GM12878 (cell line): ENCODE measurements around the gene DERA. TPM values are rescaled to one million over a fixed set of nuclear protein-coding genes. Genes with fewer than 3 reads are reported as not detected.

Experiments
- ATAC-seq: fragments of 200-7000 bp; cut with Tn5 transposase; 3 replicates; pipeline ENCODE4 v1.9.1; 2020; ENCODE audit warnings: mild to moderate bottlenecking, moderate library complexity
- BruUV-seq: library from RNA; stranded (reverse); fragments of 400-500 nt; replicated peaks from 2 replicates; lab custom pipeline; 2021; lab: Mats Ljungman, UMichigan
- CTCF ChIA-PET: fragments of 300-600 bp; sonication (Branson Sonifier 250); formaldehyde crosslinking; extraction: SDS; loops from one replicate; lab custom pipeline; 2021; ENCODE audit warnings: inconsistent platforms; lab: Yijun Ruan, JAX
- POLR2A ChIA-PET: fragments of 350-600 bp; formaldehyde crosslinking; extraction: SDS; loops from one replicate; lab custom pipeline; 2021; ENCODE audit warnings: inconsistent platforms; lab: Charles Lee
- RAD21 ChIA-PET: fragments of 300-600 bp; sonication (Branson Sonifier 250); formaldehyde crosslinking; loops from one replicate; lab custom pipeline; 2023; ENCODE audit warnings: antibody characterized with exemption; ENCODE audit not compliant: unreplicated experiment; lab: Charles Lee
- SMC1A ChIA-PET: fragments of 300-600 bp; sonication (Branson Sonifier 250); formaldehyde crosslinking; loops from one replicate; lab custom pipeline; 2023; ENCODE audit not compliant: unreplicated experiment, uncharacterized antibody; lab: Charles Lee
- DNase-seq: peaks from one replicate; pipeline ENCODE4 v3.0.0-alpha.2; 2011; ENCODE audit warnings: low read depth, low spot score
- FAIRE-seq: peaks from 3 replicates; lab custom pipeline; 2011; peaks lifted over from hg19 to GRCh38; lab: Jason Lieb, UNC
- H2AFZ ChIP-seq: 2 replicates; pipeline ENCODE4 v1.6.0; 2011; ENCODE audit warnings: low read depth, low read length, control low read depth; ENCODE audit not compliant: control insufficient read depth
- H3K27ac ChIP-seq: 2 replicates; pipeline ENCODE4 v1.5.1; 2011; ENCODE audit warnings: control low read depth; ENCODE audit not compliant: control insufficient read depth, insufficient read depth
- H3K27me3 ChIP-seq, 2 experiments: replicated peaks in 1 of 2; 2 replicates each; pipeline versions ENCODE4 v1.6.0 to v1.6.1; 2011; ENCODE audit warnings: low read length in 1 of 2; ENCODE audit not compliant: control insufficient read depth in 2 of 2, insufficient read depth in 2 of 2
- H3K36me3 ChIP-seq, 2 experiments: 2 replicates each; pipeline ENCODE4 v1.5.1; 2011; ENCODE audit warnings: low read length in 1 of 2; ENCODE audit not compliant: control insufficient read depth in 2 of 2, insufficient read depth in 2 of 2
- H3K4me1 ChIP-seq: 2 replicates; pipeline ENCODE4 v1.6.1; 2011; ENCODE audit warnings: mild to moderate bottlenecking, low read length, moderate library complexity, mixed read lengths; ENCODE audit not compliant: control insufficient read depth, insufficient read depth
- H3K4me2 ChIP-seq: 2 replicates; pipeline ENCODE4 v1.6.0; 2011; ENCODE audit warnings: control low read depth; ENCODE audit not compliant: control insufficient read depth, insufficient read depth
- H3K4me3 ChIP-seq: fragments of 200-600 bp; sonication (generic); 2 replicates; pipeline ENCODE4 v1.5.1; 2016
- H3K79me2 ChIP-seq: 2 replicates; pipeline ENCODE4 v1.6.0; 2011; ENCODE audit warnings: low read length; ENCODE audit not compliant: control insufficient read depth, insufficient read depth
- H3K9ac ChIP-seq: 2 replicates; pipeline ENCODE4 v1.8.0; 2011; ENCODE audit warnings: low read length, control low read depth, mixed read lengths; ENCODE audit not compliant: control insufficient read depth, insufficient read depth
- H3K9me3 ChIP-seq: replicated peaks from 3 replicates; pipeline ENCODE4 v1.5.1; 2011; ENCODE audit warnings: mild to moderate bottlenecking, low read length; ENCODE audit not compliant: control insufficient read depth, insufficient read depth
- H4K20me1 ChIP-seq: 2 replicates; pipeline ENCODE4 v1.6.0; 2011; ENCODE audit not compliant: control insufficient read depth, insufficient read depth
- CHD2 ChIP-seq: IDR thresholded peaks from 2 replicates; pipeline ENCODE4 v1.6.1; 2011; ENCODE audit warnings: low read depth, low read length, improper control_type of control experiment, borderline replicate concordance
- NBN ChIP-seq: fragments of 450-650 bp; IDR thresholded peaks from 2 replicates; pipeline ENCODE4 v1.6.1; 2016
- NFYB ChIP-seq: IDR thresholded peaks from 2 replicates; pipeline ENCODE4 v1.6.1; 2011; ENCODE audit warnings: low read depth, mild to moderate bottlenecking, low read length, improper control_type of control experiment, moderate library complexity; ENCODE audit not compliant: insufficient read depth
- POLR2A ChIP-seq: IDR thresholded peaks from 2 replicates; pipeline ENCODE4 v1.6.1; 2011; ENCODE audit warnings: low read depth, mild to moderate bottlenecking, low read length
- POLR2AphosphoS2 ChIP-seq: IDR thresholded peaks from 2 replicates; pipeline ENCODE4 v1.6.1; 2011; ENCODE audit warnings: low read depth, mild to moderate bottlenecking, low read length, improper control_type of control experiment, moderate library complexity
- SREBF2 ChIP-seq: IDR thresholded peaks from 2 replicates; pipeline ENCODE4 v1.6.1; 2012; ENCODE audit warnings: mild to moderate bottlenecking, low read length
- SUZ12 ChIP-seq: fragments of 200-600 bp; sonication (generic); IDR thresholded peaks from one replicate; pipeline ENCODE4 v1.6.1; 2018; ENCODE audit warnings: antibody characterized with exemption, mild to moderate bottlenecking; ENCODE audit not compliant: unreplicated experiment
- ZNF622 ChIP-seq: fragments of 450-650 bp; IDR thresholded peaks from 2 replicates; pipeline ENCODE4 v1.6.1; 2017; ENCODE audit warnings: mild to moderate bottlenecking, inconsistent platforms
- ZZZ3 ChIP-seq: IDR thresholded peaks from 2 replicates; pipeline ENCODE4 v1.6.1; 2011; ENCODE audit warnings: low read depth; ENCODE audit not compliant: control insufficient read depth, insufficient read length
- WGBS: methylation state at CpG from one replicate; pipeline ENCODE4 v1.1.6; 2016; ENCODE audit warnings: low lambda C conversion rate; ENCODE audit not compliant: insufficient replicate concordance, insufficient coverage; ENCODE audit errors: missing lambda C conversion rate; 5-methylcytosine and 5-hydroxymethylcytosine counted together
- in situ Hi-C: fragments of 300-500 bp; cut with MboI; formaldehyde crosslinking; loops from 9 replicates; pipeline ENCODE4 v1.14.3; 2018; ENCODE audit warnings: mixed read lengths
- intact Hi-C: fragments of 100-400 bp; cut with micrococcal nuclease; formaldehyde crosslinking; loops from one replicate; pipeline ENCODE4 v1.14.2; 2022; ENCODE audit not compliant: unreplicated experiment
- polyA plus RNA-seq, 11 experiments: library from polyadenylated mRNA; depleted of rRNA in 4 of 11; unstranded in 6 of 11; stranded (reverse) in 5 of 11; fragments of >200 nt; fragmentation: Nextera tagmentation in 4 of 11; fragmentation: Illumina TruSeq in 1 of 11; extraction: Ambion mirVana in 4 of 11; extraction: Trizol in 1 of 11; gene quantifications; 1 replicate in 1 of 11; 2 replicates in 10 of 11; pipeline versions ENCODE4 v1.2.1 to v1.2.3, GENCODE V29; 2011 to 2016; ENCODE audit warnings: inconsistent platforms in 2 of 11, missing spikeins in 2 of 11, low read depth in 1 of 11
- total RNA-seq, 4 experiments: library from RNA; depleted of rRNA in 3 of 4; stranded (reverse); fragments of >200 nt in 3 of 4; fragmentation: Illumina TruSeq in 1 of 4; extraction: Trizol in 1 of 4; gene quantifications; 2 replicates each; pipeline versions ENCODE4 v1.2.1 to v1.2.3, GENCODE V29; 2013 to 2021
- TF ChIP-seq, protein P1 (sequence below): fragments of 450-650 bp; conservative IDR thresholded peaks from 2 replicates; pipeline ENCODE4 v1.6.1; 2017; ENCODE audit warnings: mild to moderate bottlenecking, moderate library complexity

Gene DERA
- total and polyA plus RNA-seq, 10 of the 15 experiments (the other 5 are each of a cell fraction or from before 2014, with no cell fraction given), result 34.9 to 97.1 (median 40.8) TPM

DNA sequence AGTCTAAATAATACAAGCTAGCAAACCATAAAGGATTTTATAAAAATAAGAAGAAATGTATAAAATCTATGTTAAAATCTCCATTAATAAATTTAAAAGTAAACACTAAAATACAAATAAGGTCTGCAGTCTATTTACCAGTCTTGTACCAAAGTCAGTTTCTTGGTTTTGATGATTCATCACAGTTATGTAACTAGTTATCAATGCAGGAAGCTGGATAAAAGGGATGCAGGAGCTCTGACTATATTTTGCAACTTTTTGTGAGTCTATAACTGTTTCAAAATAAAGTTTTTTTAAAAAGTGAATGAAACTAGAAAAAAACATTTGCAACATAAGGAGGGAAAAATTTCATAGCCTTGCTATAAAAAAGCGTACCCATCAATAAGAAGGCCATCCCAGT, 151.5 kb downstream of the DERA start:
- FAIRE-seq, result no peak
- no peak for ATAC-seq
- ChIA-PET RAD21 (no interaction called here), POLR2A (no interaction called here)
- DNase-seq, result no peak
- Histone ChIP-seq H3K9ac (no peak overlapping the region), H3K4me2 (no peak overlapping the region), H3K4me3 (no peak overlapping the region), H3K27ac (no peak overlapping the region), H3K4me1 (no peaks in the 10 kb centered on the region), H3K27me3 (no peaks in the 10 kb centered on the region), H3K36me3 (no peaks in the 10 kb centered on the region), H4K20me1 (no peaks in the 10 kb centered on the region)
- BruUV-seq, result no TSS peak
- in situ Hi-C loops, result no loop called here
- no peak for TF ChIP-seq POLR2A
- no peak for TF ChIP-seq POLR2AphosphoS2
- TF ChIP-seq, all 136 proteins: peak for 0
- Histone ChIP-seq H2AFZ (no peak overlapping the region), H3K79me2 (no peaks in the 10 kb centered on the region), H3K9me3 (no peaks in the 10 kb centered on the region)
- ChIA-PET CTCF (interaction anchor here (1.0 kb wide), 1 partner anchor 56 kb away, joined by 4 read pairs; no protein-coding TSS in a partner anchor), SMC1A (no interaction called here)
- intact Hi-C loops, result no loop called here
- WGBS, result 27% methylated on average over 1 of the region's 1 CpG

DNA sequence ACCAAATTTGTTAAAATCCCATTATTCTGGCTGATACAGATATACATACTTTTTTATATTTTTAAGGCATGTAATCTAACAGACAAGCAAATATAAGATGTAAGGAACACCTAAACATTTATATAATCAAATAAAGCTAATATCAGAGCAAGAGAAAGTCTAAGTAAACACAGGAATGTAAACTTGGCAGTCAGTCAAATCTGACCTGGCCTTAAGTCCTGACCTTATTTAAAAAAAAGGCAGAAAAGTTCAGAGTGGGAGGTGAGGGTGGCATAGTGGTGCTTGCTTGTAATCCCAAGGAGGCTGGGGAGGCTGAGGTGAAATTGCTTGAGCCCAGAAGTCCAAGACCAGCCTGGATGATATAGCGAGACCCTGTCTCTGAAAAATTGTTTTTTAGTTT, 152.6 kb downstream of the DERA start:
- DNase-seq, result no peak
- in situ Hi-C loops, result no loop called here

More for the DNA sequence above, 152.6 kb downstream of the DERA start:
- H3K4me2 ChIP-seq, result no peak overlapping the region
- ChIA-PET POLR2A (no interaction called here), SMC1A (no interaction called here), RAD21 (no interaction called here), CTCF (no interaction called here)
- H3K9ac ChIP-seq, result no peak overlapping the region
- no peaks in the 10 kb centered on the region for H4K20me1 ChIP-seq
- H3K27me3 ChIP-seq, result no peaks in the 10 kb centered on the region
- BruUV-seq, result no TSS peak
- no peak for ATAC-seq
- no peaks in the 10 kb centered on the region for H3K79me2 ChIP-seq
- H3K27ac ChIP-seq, result no peak overlapping the region
- H2AFZ ChIP-seq, result no peak overlapping the region
- no peak overlapping the region for H3K4me3 ChIP-seq
- no peaks in the 10 kb centered on the region for H3K9me3 ChIP-seq
- no peak for FAIRE-seq
- WGBS, result 69% methylated on average over 1 of the region's 1 CpG
- intact Hi-C loops, result no loop called here
- no peaks in the 10 kb centered on the region for H3K36me3 ChIP-seq
- H3K4me1 ChIP-seq, result no peaks in the 10 kb centered on the region
- TF ChIP-seq NBN (no peak), CHD2 (no peak), ZNF622 (no peak), SREBF2 (no peak), ZZZ3 (no peak), NFYB (no peak), SUZ12 (no peak)
- TF ChIP-seq, protein P1, sequence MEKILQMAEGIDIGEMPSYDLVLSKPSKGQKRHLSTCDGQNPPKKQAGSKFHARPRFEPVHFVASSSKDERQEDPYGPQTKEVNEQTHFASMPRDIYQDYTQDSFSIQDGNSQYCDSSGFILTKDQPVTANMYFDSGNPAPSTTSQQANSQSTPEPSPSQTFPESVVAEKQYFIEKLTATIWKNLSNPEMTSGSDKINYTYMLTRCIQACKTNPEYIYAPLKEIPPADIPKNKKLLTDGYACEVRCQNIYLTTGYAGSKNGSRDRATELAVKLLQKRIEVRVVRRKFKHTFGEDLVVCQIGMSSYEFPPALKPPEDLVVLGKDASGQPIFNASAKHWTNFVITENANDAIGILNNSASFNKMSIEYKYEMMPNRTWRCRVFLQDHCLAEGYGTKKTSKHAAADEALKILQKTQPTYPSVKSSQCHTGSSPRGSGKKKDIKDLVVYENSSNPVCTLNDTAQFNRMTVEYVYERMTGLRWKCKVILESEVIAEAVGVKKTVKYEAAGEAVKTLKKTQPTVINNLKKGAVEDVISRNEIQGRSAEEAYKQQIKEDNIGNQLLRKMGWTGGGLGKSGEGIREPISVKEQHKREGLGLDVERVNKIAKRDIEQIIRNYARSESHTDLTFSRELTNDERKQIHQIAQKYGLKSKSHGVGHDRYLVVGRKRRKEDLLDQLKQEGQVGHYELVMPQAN, result no peak
